GM18861 (cell line): ENCODE measurements around the gene PGC.

Experiments used
- ATAC-seq: cut with Tn5 transposase; IDR thresholded peaks from one replicate; pipeline ENCODE4 v1.9.1; 2021; ENCODE audit not compliant: unreplicated experiment

The PGC gene

GRCh38 chr6:41715795-41716515 is 31.2 kb downstream of the PGC start:
- ATAC-seq = no peak

GRCh38 chr6:41714556-41715273 is 32.5 kb downstream of the PGC start:
- ATAC-seq = no peak

GRCh38 chr6:41713650-41714291 is 33.4 kb downstream of the PGC start:
- peak; percentile 52 for ATAC-seq

GRCh38 chr6:41713159-41713649 is 34.0 kb downstream of the PGC start:
- peak; percentile 7 for ATAC-seq

- ATAC-seq = no peak
Observed at GRCh38 chr6:41712651-41713103, 34.5 kb downstream of the PGC start.

- no peak for ATAC-seq
Observed at GRCh38 chr6:41711323-41712038, 35.7 kb downstream of the PGC start.

GRCh38 chr6:41709375-41709774 is 37.8 kb downstream of the PGC start:
- ATAC-seq = no peak

GRCh38 chr6:41708856-41709255 is 38.3 kb downstream of the PGC start:
- no peak for ATAC-seq

- no peak for ATAC-seq
Observed at GRCh38 chr6:41707565-41708200, 39.5 kb downstream of the PGC start.

- ATAC-seq = no peak
Observed at GRCh38 chr6:41706876-41707564, 40.2 kb downstream of the PGC start.

GRCh38 chr6:41705996-41706835 is 41.0 kb downstream of the PGC start:
- ATAC-seq = peak; percentile 48

- no peak for ATAC-seq
Observed at GRCh38 chr6:41705311-41705995, 41.7 kb downstream of the PGC start.

GRCh38 chr6:41704656-41705310 is 42.4 kb downstream of the PGC start:
- no peak for ATAC-seq

GRCh38 chr6:41704028-41704427 is 43.2 kb downstream of the PGC start:
- ATAC-seq = no peak

- no peak for ATAC-seq
Observed at GRCh38 chr6:41702771-41703494, 44.3 kb downstream of the PGC start.

- ATAC-seq = no peak
Observed at GRCh38 chr6:41702089-41702745, 45.0 kb downstream of the PGC start.
